GM23248 (cell line): Measurements from ENCODE around the gene PLAAT3.

Source experiments
- EZH2 ChIP-seq: fragments of 200-600 bp; sonication (generic); IDR thresholded peaks from 2 replicates; pipeline ENCODE4 v1.6.1; 2018; ENCODE audit warnings: antibody characterized with exemption, mild to moderate bottlenecking; ENCODE audit not compliant: insufficient read depth, poor library complexity, severe bottlenecking
- EZH2phosphoT487 ChIP-seq: fragments of 200-600 bp; sonication (generic); IDR thresholded peaks from 2 replicates; pipeline ENCODE4 v1.6.1; 2018; ENCODE audit warnings: antibody characterized with exemption, moderate library complexity, mild to moderate bottlenecking, low read depth; ENCODE audit not compliant: insufficient read depth

DNA sequence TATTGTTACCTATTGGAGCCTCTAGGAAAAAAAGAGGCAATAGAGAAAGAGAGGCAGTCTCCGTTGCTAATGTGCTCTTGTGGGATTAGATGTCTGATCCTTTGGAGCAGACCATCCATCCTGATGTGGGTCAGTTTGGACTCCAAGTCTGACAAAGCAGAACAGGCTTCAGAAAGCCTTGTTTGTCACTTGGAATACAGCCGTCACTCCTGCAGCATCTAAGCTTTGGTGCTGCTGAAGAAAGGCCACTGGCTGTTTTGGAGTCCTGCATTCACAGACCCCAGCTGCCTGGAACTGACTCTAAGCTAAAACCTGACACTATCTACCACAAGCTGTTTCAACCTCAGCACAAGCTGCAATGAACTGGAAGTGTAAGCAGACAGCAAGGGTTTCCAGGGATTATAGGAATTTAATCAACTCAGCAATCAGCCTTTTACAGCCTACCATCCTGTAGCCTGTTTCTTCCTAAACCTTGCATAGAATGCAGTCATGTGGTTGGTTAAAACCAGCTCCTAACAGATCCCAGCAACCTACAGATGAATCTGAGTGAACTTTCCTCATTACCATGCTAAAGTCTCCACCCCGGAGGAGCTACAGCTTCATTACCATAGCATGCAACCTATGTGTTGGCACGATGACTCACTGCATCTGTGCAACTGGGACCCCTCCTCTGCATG lies 81.3 kb downstream of the PLAAT3 start:
- TF ChIP-seq EZH2 (no peak), EZH2phosphoT487 (no peak)
